H9 (cell line): ENCODE results near the gene SOCS7. TPM values are rescaled to one million over a fixed set of nuclear protein-coding genes. Genes with fewer than 3 reads are reported as not detected.

Source experiments
- DNase-seq: peaks from one replicate; pipeline ENCODE4 v3.0.0-alpha.2; 2017
- H2AFZ ChIP-seq: one replicate; pipeline ENCODE4 v1.6.1; 2013; ENCODE audit warnings: mild to moderate bottlenecking, low read length, control low read depth, moderate library complexity
- H2AK5ac ChIP-seq: 2 replicates; pipeline ENCODE4 v1.6.1; 2013; ENCODE audit warnings: low read length, control low read depth, mixed read lengths; ENCODE audit not compliant: insufficient read length
- H2BK120ac ChIP-seq: one replicate; pipeline ENCODE4 v1.6.1; 2013; ENCODE audit warnings: low read depth, mild to moderate bottlenecking, low read length, control low read depth, inconsistent platforms; ENCODE audit not compliant: poor library complexity, severe bottlenecking
- H2BK12ac ChIP-seq: 2 replicates; pipeline ENCODE4 v1.6.1; 2013; ENCODE audit warnings: low read length, control low read depth, mixed read lengths, low read depth; ENCODE audit not compliant: insufficient read length
- H2BK15ac ChIP-seq: 2 replicates; pipeline ENCODE4 v1.6.1; 2013; ENCODE audit warnings: low read depth, low read length, control low read depth
- H2BK20ac ChIP-seq: one replicate; pipeline ENCODE4 v1.6.1; 2013; ENCODE audit warnings: low read depth, mild to moderate bottlenecking, low read length, control low read depth, inconsistent platforms; ENCODE audit not compliant: poor library complexity, severe bottlenecking
- H2BK5ac ChIP-seq: 2 replicates; pipeline ENCODE4 v1.6.1; 2013; ENCODE audit warnings: low read length, control low read depth, mixed read lengths; ENCODE audit not compliant: insufficient read length
- H3K14ac ChIP-seq: 2 replicates; pipeline ENCODE4 v1.6.1; 2013; ENCODE audit warnings: low read length, control low read depth; ENCODE audit not compliant: insufficient read depth
- H3K18ac ChIP-seq: 2 replicates; pipeline ENCODE4 v1.6.1; 2013; ENCODE audit warnings: low read depth, mild to moderate bottlenecking, mixed read lengths, low read length, control low read depth; ENCODE audit not compliant: insufficient read length
- H3K23ac ChIP-seq: 2 replicates; pipeline ENCODE4 v1.6.1; 2013; ENCODE audit warnings: low read length, control low read depth, mixed read lengths, low read depth; ENCODE audit not compliant: insufficient read length
- H3K23me2 ChIP-seq: 2 replicates; pipeline ENCODE4 v1.6.1; 2013; ENCODE audit warnings: low read depth, mild to moderate bottlenecking, mixed read lengths, low read length, control low read depth; ENCODE audit not compliant: insufficient read length, poor library complexity, severe bottlenecking
- H3K27ac ChIP-seq: 2 replicates; pipeline ENCODE4 v1.5.1; 2013; ENCODE audit warnings: low read length, control low read depth, mixed read lengths, low read depth; ENCODE audit not compliant: insufficient read length
- H3K27me3 ChIP-seq: 2 replicates; pipeline ENCODE4 v1.6.1; 2013; ENCODE audit warnings: low read length, control low read depth, inconsistent platforms; ENCODE audit not compliant: insufficient read depth
- H3K4ac ChIP-seq: 2 replicates; pipeline ENCODE4 v1.6.1; 2013; ENCODE audit warnings: low read depth, mild to moderate bottlenecking, control low read depth, inconsistent platforms, low read length, moderate library complexity
- H3K4me1 ChIP-seq: 2 replicates; pipeline ENCODE4 v1.6.1; 2013; ENCODE audit warnings: low read length, control low read depth, inconsistent platforms; ENCODE audit not compliant: insufficient read depth
- H3K4me2 ChIP-seq: 2 replicates; pipeline ENCODE4 v1.6.1; 2013; ENCODE audit warnings: low read length, control low read depth, mixed read lengths; ENCODE audit not compliant: insufficient read length, insufficient read depth
- H3K56ac ChIP-seq: 2 replicates; pipeline ENCODE4 v1.6.1; 2013; ENCODE audit warnings: low read depth, mild to moderate bottlenecking, mixed read lengths, low read length, control low read depth; ENCODE audit not compliant: insufficient read length
- H3K79me1 ChIP-seq: 2 replicates; pipeline ENCODE4 v1.6.1; 2013; ENCODE audit warnings: low read depth, mild to moderate bottlenecking, moderate library complexity, low read length, control low read depth, inconsistent platforms; ENCODE audit not compliant: insufficient read depth, poor library complexity, severe bottlenecking
- H3K79me2 ChIP-seq: 2 replicates; pipeline ENCODE4 v1.6.1; 2013; ENCODE audit warnings: low read length, control low read depth, inconsistent platforms; ENCODE audit not compliant: insufficient read depth
- H3K9ac ChIP-seq: 2 replicates; pipeline ENCODE4 v1.6.1; 2013; ENCODE audit warnings: low read length, control low read depth, mixed read lengths; ENCODE audit not compliant: insufficient read length; ENCODE audit errors: extremely low read depth
- H3K9me3 ChIP-seq: one replicate; pipeline ENCODE4 v1.6.1; 2013; ENCODE audit warnings: low read depth, low read length, inconsistent platforms; ENCODE audit not compliant: control insufficient read depth
- H3T11ph ChIP-seq: one replicate; pipeline ENCODE4 v1.6.1; 2013; ENCODE audit warnings: mild to moderate bottlenecking, low read length, control low read depth, inconsistent platforms
- H4K20me1 ChIP-seq: one replicate; pipeline ENCODE4 v1.6.1; 2013; ENCODE audit not compliant: control insufficient read depth, insufficient read length, insufficient read depth
- H4K5ac ChIP-seq: 2 replicates; pipeline ENCODE4 v1.6.1; 2013; ENCODE audit warnings: low read depth, mild to moderate bottlenecking, mixed read lengths, low read length, control low read depth; ENCODE audit not compliant: insufficient read length
- H4K8ac ChIP-seq: replicated peaks from 2 replicates; pipeline ENCODE4 v1.6.1; 2013; ENCODE audit warnings: low read length, control low read depth, mixed read lengths, low read depth; ENCODE audit not compliant: insufficient read length
- H4K91ac ChIP-seq: 2 replicates; pipeline ENCODE4 v1.6.1; 2013; ENCODE audit warnings: low read depth, mild to moderate bottlenecking, moderate library complexity, mixed read lengths, low read length, control low read depth; ENCODE audit not compliant: insufficient read length
- H3K27ac Mint-ChIP-seq, 3 experiments: 2 replicates in 2 of 3; 3 replicates in 1 of 3; pipeline ENCODE4 v1.8.0; 2020 to 2021; ENCODE audit warnings: mixed read lengths in 3 of 3, mild to moderate bottlenecking in 1 of 3, moderate library complexity in 1 of 3
- H3K27me3 Mint-ChIP-seq: 2 replicates; pipeline ENCODE4 v1.8.0; 2021; ENCODE audit warnings: low read depth, mild to moderate bottlenecking, moderate library complexity, mixed read lengths
- H3K36me3 Mint-ChIP-seq, 3 experiments: 2 replicates in 2 of 3; 3 replicates in 1 of 3; pipeline ENCODE4 v1.8.0; 2020 to 2021; ENCODE audit warnings: low read depth in 3 of 3, mixed read lengths in 3 of 3; ENCODE audit not compliant: insufficient read depth in 1 of 3
- H3K4me1 Mint-ChIP-seq, 2 experiments: 2 replicates each; pipeline ENCODE4 v1.8.0; 2020; ENCODE audit warnings: mixed read lengths in 2 of 2
- H3K4me3 Mint-ChIP-seq, 2 experiments: 2 replicates in 1 of 2; 3 replicates in 1 of 2; pipeline ENCODE4 v1.8.0; 2020 to 2021; ENCODE audit warnings: mild to moderate bottlenecking in 2 of 2, mixed read lengths in 2 of 2, moderate library complexity in 1 of 2
- H3K9me3 Mint-ChIP-seq, 2 experiments: 2 replicates in 1 of 2; 3 replicates in 1 of 2; pipeline ENCODE4 v1.8.0; 2020; ENCODE audit warnings: mild to moderate bottlenecking in 2 of 2, mixed read lengths in 2 of 2, moderate library complexity in 1 of 2
- CTCF ChIP-seq: fragments of 200-600 bp; sonication (generic); conservative IDR thresholded peaks from 3 replicates; pipeline ENCODE4 v1.8.0; 2021; ENCODE audit warnings: antibody characterized with exemption, mild to moderate bottlenecking
- WGBS: extraction: QIAGEN DNeasy Blood & Tissue Kit; methylation state at CpG from one replicate; pipeline ENCODE4 v1.1.7; 2013; ENCODE audit warnings: missing lambda C conversion rate, low lambda C conversion rate, mixed read lengths; ENCODE audit not compliant: insufficient read length; ENCODE audit errors: extremely low coverage; 5-methylcytosine and 5-hydroxymethylcytosine counted together
- total RNA-seq: library from RNA; stranded (reverse); gene quantifications from 2 replicates; pipeline ENCODE4 v1.2.1, GENCODE V29; 2021

Gene SOCS7
- total RNA-seq, 1 experiment from 2014 or later, result 31.0 TPM

- no peak overlapping the region for H2BK20ac ChIP-seq
- no peak overlapping the region for H2AFZ ChIP-seq
- Mint-ChIP-seq H3K36me3 (no peaks in the 10 kb centered on the region; a peak in 1 of 7 replicates), H3K4me3 (peak overlapping the region; percentile 72 to 84), H3K9me3 (no peaks in the 10 kb centered on the region), H3K4me1 (peaks cover 43 to 54% of the 10 kb centered on the region in 2 experiments), H3K27me3 (no peaks in the 10 kb centered on the region), H3K27ac (peak overlapping the region in 1 of 3 experiments; percentile 65; a peak in 1 of 7 replicates)
- H3K4ac ChIP-seq, result no peak overlapping the region
- H2BK5ac ChIP-seq, result no peak overlapping the region
- H4K5ac ChIP-seq, result no peak overlapping the region
- H3T11ph ChIP-seq, result no peak overlapping the region
- WGBS, result no CpG with 5 or more reads among the region's 8 CpGs
- no peak for DNase-seq
- no peaks in the 10 kb centered on the region for H4K20me1 ChIP-seq
- no peak overlapping the region for H3K56ac ChIP-seq
- H3K79me2 ChIP-seq, result peaks cover 7% of the 10 kb centered on the region; the same call in 1 of the 2 replicates
- H3K23ac ChIP-seq, result no peak overlapping the region
- no peak overlapping the region for H2BK12ac ChIP-seq
- no peaks in the 10 kb centered on the region for H3K9me3 ChIP-seq
- no peak overlapping the region for H2AK5ac ChIP-seq
- peaks cover 3% of the 10 kb centered on the region for H3K79me1 ChIP-seq
- H2BK15ac ChIP-seq, result no peak overlapping the region
- no peak overlapping the region for H3K27ac ChIP-seq
- no peak overlapping the region for H3K14ac ChIP-seq
- H3K4me1 ChIP-seq, result peaks cover 7% of the 10 kb centered on the region; the same call in 1 of the 2 replicates
- no peak overlapping the region for H2BK120ac ChIP-seq
- peaks cover 8% of the 10 kb centered on the region for H3K23me2 ChIP-seq
- H4K8ac ChIP-seq, result no peak overlapping the region
- peak overlapping the region; percentile 81 for H3K4me2 ChIP-seq
- H3K18ac ChIP-seq, result no peak overlapping the region
- TF ChIP-seq CTCF, result no peak
- no peak overlapping the region for H4K91ac ChIP-seq
- no peaks in the 10 kb centered on the region for H3K27me3 ChIP-seq
- H3K9ac ChIP-seq, result peak overlapping the region; percentile 7
Observed at GRCh38 chr17:38353086-38353604, 1.5 kb downstream of the SOCS7 start.
